ENCODE measurements around the gene PYGM. TPM values are rescaled to one million over a fixed set of nuclear protein-coding genes. Genes with fewer than 3 reads are reported as not detected.

Gene PYGM
- total RNA-seq, 1 experiment from 2014 or later = 3.6 TPM

DNA sequence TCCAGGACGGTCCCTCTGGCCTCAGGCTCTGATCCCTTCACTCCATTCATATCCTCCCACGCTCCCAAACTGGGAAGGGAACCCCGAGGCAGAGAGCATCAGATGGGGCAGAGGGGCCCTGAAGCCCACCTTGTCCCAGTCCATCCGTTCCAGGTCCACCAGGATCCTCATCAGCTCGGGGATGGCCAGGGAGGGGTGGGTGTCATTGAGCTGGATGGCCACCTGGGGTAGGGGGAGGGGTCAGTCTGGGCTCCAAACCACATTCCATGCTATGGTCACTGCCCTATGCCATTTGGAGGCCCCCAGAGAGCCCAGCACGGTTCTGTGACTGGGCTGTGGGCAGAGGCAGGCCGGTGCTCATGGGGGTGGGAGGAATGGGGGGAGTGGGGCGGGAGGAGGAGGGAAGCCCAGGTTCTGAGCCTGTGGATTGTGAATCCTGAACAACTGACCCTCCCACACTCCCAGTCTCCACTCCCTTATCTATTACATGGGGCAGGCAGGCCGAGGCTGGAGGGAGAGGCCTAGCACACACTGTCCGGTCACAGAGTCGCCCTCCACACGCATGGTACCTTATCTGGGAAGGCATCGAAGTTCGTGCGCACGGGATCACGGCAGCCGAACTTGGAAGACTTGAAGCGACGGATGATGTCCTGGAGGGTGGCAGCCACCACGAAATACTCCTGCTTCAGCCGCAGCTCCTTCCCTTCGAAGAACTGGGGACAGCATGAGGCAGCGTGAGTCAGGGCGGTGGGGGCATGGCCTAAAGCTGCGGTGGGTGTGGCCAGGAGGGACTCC is 5.5 kb downstream of the PYGM start:
- Histone ChIP-seq H3K4me2 (ENCODE audit: insufficient read depth, insufficient read length, low read length) (no peak overlapping the region), H3K79me2 (ENCODE audit: insufficient read depth, low read length) (no peaks in the 10 kb centered on the region), H2AK5ac (ENCODE audit: insufficient read length, low read length) (no peak overlapping the region), H3K79me1 (ENCODE audit: insufficient read depth, low read depth, low read length, poor library complexity, severe bottlenecking) (no peaks in the 10 kb centered on the region), H2AFZ (ENCODE audit: low read length) (no peak overlapping the region), H2BK120ac (ENCODE audit: low read depth, low read length, poor library complexity, severe bottlenecking) (no peak overlapping the region), H4K8ac (replicated peaks; ENCODE audit: insufficient read length, low read depth, low read length) (no peak overlapping the region), H3K9ac (ENCODE audit: extremely low read depth, insufficient read length, low read length) (no peak overlapping the region), H3K27me3 (ENCODE audit: insufficient read depth, low read length) (no peaks in the 10 kb centered on the region), H2BK15ac (ENCODE audit: low read depth, low read length) (no peak overlapping the region), H3T11ph (ENCODE audit: low read length) (no peak overlapping the region), H4K5ac (ENCODE audit: insufficient read length, low read depth, low read length) (no peak overlapping the region), H3K23ac (ENCODE audit: insufficient read length, low read depth, low read length) (no peak overlapping the region), H4K20me1 (ENCODE audit: control insufficient read depth, insufficient read depth, insufficient read length) (no peaks in the 10 kb centered on the region), H3K27ac (ENCODE audit: insufficient read length, low read depth, low read length) (no peak overlapping the region), H2BK5ac (ENCODE audit: insufficient read length, low read length) (no peak overlapping the region), H3K4me1 (ENCODE audit: insufficient read depth, low read length) (no peaks in the 10 kb centered on the region; the same call in 1 of the 2 replicates), H3K23me2 (ENCODE audit: insufficient read length, low read depth, low read length, poor library complexity, severe bottlenecking) (no peaks in the 10 kb centered on the region), H4K91ac (ENCODE audit: insufficient read length, low read depth, low read length) (no peak overlapping the region), H2BK12ac (ENCODE audit: insufficient read length, low read depth, low read length) (no peak overlapping the region), H3K4ac (ENCODE audit: low read depth, low read length) (no peak overlapping the region), H3K9me3 (ENCODE audit: control insufficient read depth, low read depth, low read length) (no peaks in the 10 kb centered on the region), H3K14ac (ENCODE audit: insufficient read depth, low read length) (no peak overlapping the region), H2BK20ac (ENCODE audit: low read depth, low read length, poor library complexity, severe bottlenecking) (no peak overlapping the region), H3K18ac (ENCODE audit: insufficient read length, low read depth, low read length) (no peak overlapping the region), H3K56ac (ENCODE audit: insufficient read length, low read depth, low read length) (no peak overlapping the region)
- H3K9me3 Mint-ChIP-seq = no peaks in the 10 kb centered on the region
- WGBS (ENCODE audit: extremely low coverage, insufficient read length, low lambda C conversion rate) = no CpG with 5 or more reads among the region's 26 CpGs
- H3K36me3 Mint-ChIP-seq (ENCODE audit: insufficient read depth in 1 of 3, low read depth in 3 of 3) = peaks cover 0 to 14% (median 0%) of the 10 kb centered on the region in 3 experiments; a peak in 2 of 7 replicates
- no peak overlapping the region for H3K4me3 Mint-ChIP-seq
- DNase-seq = peak; percentile 30
- no peaks in the 10 kb centered on the region; the same call in none of the 2 replicates for H3K27me3 Mint-ChIP-seq (ENCODE audit: low read depth)
- peaks cover 13 to 35% of the 10 kb centered on the region in 2 experiments for H3K4me1 Mint-ChIP-seq
- H3K27ac Mint-ChIP-seq = no peak overlapping the region; a peak in 1 of 7 replicates
- TF ChIP-seq, protein P1, sequence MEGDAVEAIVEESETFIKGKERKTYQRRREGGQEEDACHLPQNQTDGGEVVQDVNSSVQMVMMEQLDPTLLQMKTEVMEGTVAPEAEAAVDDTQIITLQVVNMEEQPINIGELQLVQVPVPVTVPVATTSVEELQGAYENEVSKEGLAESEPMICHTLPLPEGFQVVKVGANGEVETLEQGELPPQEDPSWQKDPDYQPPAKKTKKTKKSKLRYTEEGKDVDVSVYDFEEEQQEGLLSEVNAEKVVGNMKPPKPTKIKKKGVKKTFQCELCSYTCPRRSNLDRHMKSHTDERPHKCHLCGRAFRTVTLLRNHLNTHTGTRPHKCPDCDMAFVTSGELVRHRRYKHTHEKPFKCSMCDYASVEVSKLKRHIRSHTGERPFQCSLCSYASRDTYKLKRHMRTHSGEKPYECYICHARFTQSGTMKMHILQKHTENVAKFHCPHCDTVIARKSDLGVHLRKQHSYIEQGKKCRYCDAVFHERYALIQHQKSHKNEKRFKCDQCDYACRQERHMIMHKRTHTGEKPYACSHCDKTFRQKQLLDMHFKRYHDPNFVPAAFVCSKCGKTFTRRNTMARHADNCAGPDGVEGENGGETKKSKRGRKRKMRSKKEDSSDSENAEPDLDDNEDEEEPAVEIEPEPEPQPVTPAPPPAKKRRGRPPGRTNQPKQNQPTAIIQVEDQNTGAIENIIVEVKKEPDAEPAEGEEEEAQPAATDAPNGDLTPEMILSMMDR (conservative IDR thresholded peaks at IDR 0.05) = no peak

All from H9 (cell line).